ENCODE data around the gene SHQ1.

DNA sequence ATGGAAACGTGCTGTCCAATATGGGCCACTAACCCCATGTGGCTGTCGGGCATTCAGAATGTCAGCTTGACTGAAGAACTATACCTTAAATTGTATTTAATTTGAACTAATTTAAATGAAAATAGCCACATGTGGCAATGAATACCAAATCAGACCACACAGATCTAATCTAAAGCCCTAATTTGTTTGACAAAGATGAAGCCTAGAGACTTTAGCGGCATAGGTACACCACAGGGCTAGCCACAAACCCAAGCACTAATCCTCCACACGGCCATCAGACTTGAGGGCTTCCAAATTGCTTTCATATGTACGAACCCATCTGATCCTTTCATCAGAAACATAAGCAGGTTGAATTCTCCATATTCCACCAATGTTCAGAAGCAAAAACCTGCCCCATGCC lies 81.4 kb downstream of the SHQ1 start:
- TF ChIP-seq, protein P1, sequence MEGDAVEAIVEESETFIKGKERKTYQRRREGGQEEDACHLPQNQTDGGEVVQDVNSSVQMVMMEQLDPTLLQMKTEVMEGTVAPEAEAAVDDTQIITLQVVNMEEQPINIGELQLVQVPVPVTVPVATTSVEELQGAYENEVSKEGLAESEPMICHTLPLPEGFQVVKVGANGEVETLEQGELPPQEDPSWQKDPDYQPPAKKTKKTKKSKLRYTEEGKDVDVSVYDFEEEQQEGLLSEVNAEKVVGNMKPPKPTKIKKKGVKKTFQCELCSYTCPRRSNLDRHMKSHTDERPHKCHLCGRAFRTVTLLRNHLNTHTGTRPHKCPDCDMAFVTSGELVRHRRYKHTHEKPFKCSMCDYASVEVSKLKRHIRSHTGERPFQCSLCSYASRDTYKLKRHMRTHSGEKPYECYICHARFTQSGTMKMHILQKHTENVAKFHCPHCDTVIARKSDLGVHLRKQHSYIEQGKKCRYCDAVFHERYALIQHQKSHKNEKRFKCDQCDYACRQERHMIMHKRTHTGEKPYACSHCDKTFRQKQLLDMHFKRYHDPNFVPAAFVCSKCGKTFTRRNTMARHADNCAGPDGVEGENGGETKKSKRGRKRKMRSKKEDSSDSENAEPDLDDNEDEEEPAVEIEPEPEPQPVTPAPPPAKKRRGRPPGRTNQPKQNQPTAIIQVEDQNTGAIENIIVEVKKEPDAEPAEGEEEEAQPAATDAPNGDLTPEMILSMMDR (conservative IDR thresholded peaks at IDR 0.05): no peak
- TF ChIP-seq EZH2 (IDR thresholded peaks at IDR 0.05; ENCODE audit: low read depth): no peak
